Large intestine (tissue), 3 donors: ENCODE data around the gene PDSS1. TPM values are rescaled to one million over a fixed set of nuclear protein-coding genes. Genes with fewer than 3 reads are reported as not detected.
"Not testable (repeated sequence)": the region's sequence is repeated elsewhere in the genome, so short reads cannot be mapped to it uniquely, and the experiment has no call there.

ENCODE experiments used
- DNase-seq, 2 donors: peaks; one replicate each; pipeline versions ENCODE4 v3.0.0 to v3.0.0-alpha.2; 2013
- H3K27ac ChIP-seq: one replicate; pipeline ENCODE4 v1.5.1; 2013; ENCODE audit warnings: low read length
- H3K27me3 ChIP-seq: 2 replicates; pipeline ENCODE4 v1.6.1; 2013; ENCODE audit warnings: low read length; ENCODE audit not compliant: control insufficient read depth, insufficient read depth
- H3K36me3 ChIP-seq: 2 replicates; pipeline ENCODE4 v1.6.1; 2013; ENCODE audit warnings: low read length; ENCODE audit not compliant: control insufficient read depth, insufficient read depth
- H3K4me1 ChIP-seq: one replicate; pipeline ENCODE4 v1.6.1; 2013; ENCODE audit warnings: low read length; ENCODE audit not compliant: control insufficient read depth, insufficient read depth
- H3K4me3 ChIP-seq: one replicate; pipeline ENCODE4 v1.5.1; 2013; ENCODE audit warnings: low read length
- H3K9me3 ChIP-seq: one replicate; pipeline ENCODE4 v1.6.1; 2013; ENCODE audit warnings: mild to moderate bottlenecking, low read depth, low read length, moderate library complexity; ENCODE audit not compliant: control insufficient read depth
- WGBS: methylation state at CpG from one replicate; pipeline ENCODE4 v1.1.5; 2013; ENCODE audit warnings: low lambda C conversion rate; ENCODE audit not compliant: insufficient coverage; 5-methylcytosine and 5-hydroxymethylcytosine counted together
- polyA plus RNA-seq: library from polyadenylated mRNA; unstranded; fragments of 120-200 nt; gene quantifications from one replicate; pipeline ENCODE4 v1.2.1, GENCODE V29; 2013

PDSS1 gene
- polyA plus RNA-seq, 1 donor, result 18.0 TPM

DNA sequence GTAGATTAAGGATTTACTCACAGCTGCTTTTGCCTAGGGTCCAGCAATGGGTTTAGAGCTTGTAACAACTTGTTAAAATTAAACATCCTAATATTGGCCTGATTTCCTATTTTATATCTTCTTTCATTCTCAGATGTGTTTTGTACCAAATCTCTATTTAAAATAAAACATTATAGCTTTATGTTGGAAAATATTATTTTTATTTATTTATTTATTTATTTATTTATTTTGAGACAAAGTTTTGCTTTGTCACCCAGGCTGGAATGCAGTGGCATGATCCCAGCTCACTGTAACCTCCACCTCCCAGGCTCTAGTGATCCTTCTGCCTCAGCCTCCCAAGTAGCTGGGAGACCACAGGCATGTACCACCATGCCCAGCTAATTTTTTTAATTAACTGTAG lies 17.9 kb upstream of the PDSS1 start:
- no peak overlapping the region for H3K4me3 ChIP-seq
- no peak overlapping the region for H3K27ac ChIP-seq
- H3K9me3 ChIP-seq, result no peaks in the 10 kb centered on the region
- H3K36me3 ChIP-seq, result no peaks in the 10 kb centered on the region
- no peak for DNase-seq
- no peaks in the 10 kb centered on the region for H3K27me3 ChIP-seq
- H3K4me1 ChIP-seq, result no peaks in the 10 kb centered on the region

DNA sequence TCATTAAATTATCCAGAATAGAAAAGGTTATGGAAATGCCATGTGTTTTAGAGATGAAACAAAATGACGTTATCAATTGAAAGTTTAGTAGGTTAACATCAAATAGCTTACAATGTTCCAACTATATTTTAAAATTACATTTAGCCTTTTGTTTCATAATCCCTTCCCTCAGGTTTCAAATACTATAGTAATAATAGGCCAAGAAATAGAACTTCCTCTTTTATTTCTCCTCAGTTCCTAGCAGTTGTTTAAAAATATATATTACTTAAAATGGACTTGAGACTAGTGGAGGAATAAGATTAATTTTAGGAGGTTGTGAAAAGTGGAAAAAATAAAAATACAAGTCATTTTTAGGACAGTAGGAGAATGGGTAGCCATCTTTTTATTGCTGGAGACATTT lies 16.4 kb upstream of the PDSS1 start:
- Histone ChIP-seq H3K27ac (no peak overlapping the region), H3K36me3 (no peaks in the 10 kb centered on the region), H3K4me3 (no peak overlapping the region), H3K27me3 (no peaks in the 10 kb centered on the region), H3K9me3 (no peaks in the 10 kb centered on the region), H3K4me1 (no peaks in the 10 kb centered on the region)
- no peak for DNase-seq
- WGBS, result 100% methylated on average over 1 of the region's 1 CpG

GRCh38 chr10:26681971-26682370 lies 15.5 kb upstream of the PDSS1 start:
- 86% methylated on average over 1 of the region's 3 CpGs for whole genome bisulfite sequencing
- H3K4me1 ChIP-seq, H3K9me3 ChIP-seq, H3K27ac ChIP-seq, DNase-seq, H3K36me3 ChIP-seq, H3K27me3 ChIP-seq, H3K4me3 ChIP-seq: not testable (repeated sequence)

GRCh38 chr10:26682931-26683330 lies 14.6 kb upstream of the PDSS1 start:
- Histone ChIP-seq H3K36me3 (no peaks in the 10 kb centered on the region), H3K27ac (no peak overlapping the region), H3K4me3 (no peak overlapping the region), H3K4me1 (no peaks in the 10 kb centered on the region), H3K9me3 (no peaks in the 10 kb centered on the region), H3K27me3 (no peaks in the 10 kb centered on the region)
- WGBS, result 79% methylated on average over 2 of the region's 6 CpGs
- DNase-seq, result no peak

- H3K27ac ChIP-seq, H3K4me1 ChIP-seq, H3K36me3 ChIP-seq, H3K9me3 ChIP-seq, H3K27me3 ChIP-seq, H3K4me3 ChIP-seq: not testable (repeated sequence)
- WGBS, result 16% methylated on average over 2 of the region's 6 CpGs
- DNase-seq, result peak; percentile 18 to 38
Measured at GRCh38 chr10:26684667-26685264, 12.7 kb upstream of the PDSS1 start.

DNA sequence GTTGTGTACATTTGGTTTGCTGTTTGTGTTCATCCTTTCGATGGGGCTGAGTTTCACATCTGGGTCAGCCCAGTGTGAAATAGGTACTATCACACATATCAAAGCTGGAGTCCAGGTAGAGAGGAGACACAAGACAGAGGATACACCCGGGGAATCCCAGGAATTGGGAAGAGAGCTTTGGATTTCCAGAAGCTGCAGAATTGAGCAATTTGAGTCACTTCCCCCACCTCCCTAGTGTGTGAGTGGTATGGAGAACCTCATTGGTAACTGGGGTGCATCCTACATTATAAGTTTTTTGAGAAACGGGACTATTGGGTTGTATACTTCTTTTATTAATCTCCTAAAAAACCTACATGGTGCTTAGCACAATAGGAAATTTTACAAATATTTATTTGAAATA lies 12.1 kb upstream of the PDSS1 start:
- no peak overlapping the region for H3K27ac ChIP-seq
- DNase-seq, result no peak
- H3K27me3 ChIP-seq, result no peaks in the 10 kb centered on the region
- WGBS, result no CpG with 5 or more reads among the region's 3 CpGs
- H3K9me3 ChIP-seq, result no peaks in the 10 kb centered on the region
- no peaks in the 10 kb centered on the region for H3K36me3 ChIP-seq
- no peak overlapping the region for H3K4me3 ChIP-seq
- H3K4me1 ChIP-seq, result no peaks in the 10 kb centered on the region

DNA sequence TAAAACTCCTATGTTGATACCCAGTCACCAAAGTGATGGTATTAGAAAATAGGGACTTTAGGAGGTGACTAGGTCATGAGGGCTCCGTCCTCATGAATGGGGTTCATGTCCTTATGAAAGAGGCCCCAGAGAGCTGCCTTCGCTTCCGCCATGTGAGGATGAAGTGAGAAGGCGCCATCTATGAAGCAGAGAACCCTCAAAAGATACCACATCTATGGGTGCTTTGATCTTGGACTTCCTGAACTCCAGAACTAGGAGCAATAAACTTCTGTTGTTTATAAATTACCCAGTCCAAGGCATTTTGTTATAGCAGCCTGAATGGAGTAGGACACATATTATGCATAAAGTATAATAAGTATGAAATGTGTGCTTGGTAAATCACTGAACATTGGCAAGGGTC lies 8.1 kb upstream of the PDSS1 start:
- Histone ChIP-seq H3K4me3 (no peak overlapping the region), H3K9me3 (no peaks in the 10 kb centered on the region), H3K27me3 (no peaks in the 10 kb centered on the region), H3K36me3 (no peaks in the 10 kb centered on the region), H3K27ac (no peak overlapping the region), H3K4me1 (no peaks in the 10 kb centered on the region)
- DNase-seq, result no peak
- WGBS, result no CpG with 5 or more reads among the region's 4 CpGs

DNA sequence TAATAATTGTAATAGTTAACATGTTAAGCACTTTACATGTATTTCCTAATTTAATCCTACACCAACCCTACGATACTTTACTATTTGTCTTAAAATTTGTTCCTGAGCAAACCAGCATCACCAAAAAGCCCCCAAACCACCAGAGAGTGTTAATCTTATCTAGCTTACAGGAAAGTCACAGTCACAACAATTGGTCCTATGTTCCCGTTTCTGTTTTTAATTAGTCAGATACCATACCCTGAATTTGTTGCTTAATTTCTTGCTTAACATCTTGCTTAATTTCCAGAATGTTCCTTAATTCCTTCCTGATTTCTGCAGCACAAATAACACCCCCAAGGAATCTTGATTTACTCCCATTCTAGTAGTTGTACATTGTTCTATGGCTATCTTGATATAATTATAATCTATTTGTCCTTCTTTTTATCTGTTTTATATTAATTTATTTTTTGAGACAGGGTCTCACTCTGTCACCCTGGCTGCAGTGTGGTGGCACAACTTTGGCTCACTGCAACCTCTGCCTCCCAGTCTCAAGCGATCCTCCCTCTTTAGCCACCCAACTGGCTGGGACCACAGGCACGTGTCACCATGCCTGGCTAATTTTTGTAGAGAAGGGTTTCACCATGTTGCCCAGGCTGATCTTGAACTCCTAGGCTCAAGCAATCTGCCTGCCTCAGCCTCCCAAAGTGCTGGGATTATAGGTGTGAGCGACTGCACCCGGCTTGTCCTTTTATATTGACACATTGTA lies 6.6 kb upstream of the PDSS1 start:
- H3K9me3 ChIP-seq, result no peaks in the 10 kb centered on the region
- WGBS, result no CpG with 5 or more reads among the region's 6 CpGs
- no peak for DNase-seq
- no peak overlapping the region for H3K27ac ChIP-seq
- no peaks in the 10 kb centered on the region for H3K36me3 ChIP-seq
- no peak overlapping the region for H3K4me3 ChIP-seq
- no peaks in the 10 kb centered on the region for H3K27me3 ChIP-seq
- H3K4me1 ChIP-seq, result no peaks in the 10 kb centered on the region

- WGBS, result 100% methylated on average over 1 of the region's 4 CpGs
- H3K27me3 ChIP-seq, H3K36me3 ChIP-seq, H3K4me1 ChIP-seq, H3K27ac ChIP-seq, H3K4me3 ChIP-seq, H3K9me3 ChIP-seq, DNase-seq: not testable (repeated sequence)
Measured at GRCh38 chr10:26694536-26694935, 3.0 kb upstream of the PDSS1 start.

- Histone ChIP-seq H3K36me3 (no peaks in the 10 kb centered on the region), H3K27ac (peak overlapping the region; percentile 89), H3K4me1 (peaks cover 24% of the 10 kb centered on the region), H3K9me3 (peaks cover 3% of the 10 kb centered on the region), H3K4me3 (peak overlapping the region; percentile 68), H3K27me3 (no peaks in the 10 kb centered on the region)
- DNase-seq, result peak; percentile 85 to 94
- no CpG with 5 or more reads among the region's 11 CpGs for WGBS
Measured at GRCh38 chr10:26696786-26697162, 727 bp upstream of the PDSS1 start.
